Stimulated activated CD4-positive, alpha-beta T cell treated with anti-CD3 and anti-CD28 coated beads, Interleukin-12 subunit alpha, Interleukin-12 subunit beta, amount 100 ng/mL, for 24 hours (primary cell): ENCODE data around the gene TBC1D7.

Experiments
- DNase-seq, 2 experiments: peaks; one replicate each; pipeline ENCODE4 v3.0.0-alpha.2; 2020; ENCODE audit warnings: low read depth in 2 of 2

The TBC1D7 gene

DNA sequence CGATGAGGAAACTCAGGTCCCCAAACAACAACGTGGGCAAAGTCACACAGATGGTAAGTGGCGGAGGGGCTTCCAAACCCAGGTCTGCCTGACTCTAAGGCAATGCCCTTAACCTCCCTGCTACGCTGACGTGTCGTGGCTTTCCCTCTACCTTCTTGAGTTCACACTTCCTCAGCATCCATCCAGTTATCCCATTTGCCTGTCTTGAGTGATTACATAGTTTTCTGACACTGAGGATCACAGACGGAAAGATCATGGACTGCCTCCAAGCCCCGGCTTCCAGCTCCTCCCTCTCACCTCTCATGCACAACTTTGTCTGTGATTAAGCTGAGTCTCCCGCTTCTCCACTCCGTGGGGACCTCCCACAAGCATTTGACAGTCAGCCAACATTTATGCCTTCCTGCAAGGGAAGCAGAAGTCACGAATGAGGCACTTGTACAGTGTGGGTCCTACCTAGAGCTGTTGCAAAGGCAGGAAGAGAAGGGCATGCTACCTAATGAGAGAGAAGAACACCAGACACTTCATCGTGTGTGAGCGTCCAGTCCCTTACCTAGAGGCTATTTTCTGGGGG is 33.8 kb downstream of the TBC1D7 start:
- DNase-seq = no peak

DNA sequence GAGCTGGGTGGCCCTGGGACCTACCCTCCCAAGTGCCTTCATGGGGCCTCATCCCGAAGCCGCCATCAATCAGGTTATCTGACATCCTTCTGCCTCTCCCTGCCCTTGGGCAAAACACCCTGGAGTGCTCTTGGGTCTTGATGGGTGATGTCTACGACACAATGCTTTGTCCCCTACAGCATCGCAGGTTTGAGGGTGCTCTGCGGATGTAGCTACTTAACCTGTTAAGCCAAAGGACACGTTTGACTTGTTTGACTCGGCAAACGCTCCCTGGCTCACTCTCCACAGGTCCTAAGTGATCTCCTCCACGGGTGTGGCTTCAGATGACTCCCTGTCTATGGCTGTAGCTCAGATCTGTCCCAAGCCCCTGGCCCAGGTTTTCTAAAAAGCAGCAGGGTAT is 35.6 kb downstream of the TBC1D7 start:
- no peak for DNase-seq

DNA sequence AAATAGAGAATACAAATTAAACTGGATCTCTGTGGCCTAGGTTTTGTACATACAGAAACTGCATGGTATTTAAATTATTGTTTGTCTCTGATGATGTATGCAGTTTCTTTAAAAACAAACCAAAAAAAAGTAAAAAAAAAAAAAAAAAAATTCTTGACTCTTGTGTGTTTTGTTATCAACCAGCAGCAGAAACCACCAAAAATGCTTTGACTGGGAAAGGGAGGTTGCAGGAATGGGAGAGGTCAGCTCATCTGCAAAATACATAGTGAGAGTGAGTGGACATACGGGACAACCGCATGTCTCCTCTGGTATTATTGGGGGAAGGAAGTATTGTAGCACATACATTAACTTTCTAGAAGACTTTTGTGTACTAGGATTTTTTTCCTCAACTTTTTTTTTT is 38.0 kb downstream of the TBC1D7 start:
- no peak for DNase-seq

DNA sequence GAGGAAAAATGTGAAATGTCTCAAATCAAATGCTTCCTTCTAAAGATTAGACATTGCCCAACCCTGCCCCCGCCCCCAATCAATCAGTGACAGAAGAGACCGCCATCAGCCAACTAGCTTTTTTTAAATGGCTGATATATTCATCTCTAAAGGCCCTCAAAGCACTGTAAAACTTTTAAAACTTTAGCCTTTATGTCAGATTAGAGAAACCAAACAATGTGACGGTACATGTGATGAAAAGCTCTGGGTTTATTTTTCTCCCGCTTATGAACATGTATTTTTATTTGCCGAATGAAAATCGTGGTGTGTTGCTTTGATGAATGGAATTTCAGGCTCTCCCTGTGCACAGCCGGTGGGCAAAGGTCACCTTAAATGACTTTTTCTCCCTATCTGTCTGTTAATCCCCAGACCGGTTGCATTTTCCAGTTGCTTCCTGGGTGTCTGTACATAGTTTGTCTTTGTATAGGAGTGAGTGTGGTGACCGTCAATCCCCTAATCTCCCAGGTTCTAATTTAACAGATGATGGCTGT is 38.5 kb downstream of the TBC1D7 start:
- no peak for DNase-seq

DNA sequence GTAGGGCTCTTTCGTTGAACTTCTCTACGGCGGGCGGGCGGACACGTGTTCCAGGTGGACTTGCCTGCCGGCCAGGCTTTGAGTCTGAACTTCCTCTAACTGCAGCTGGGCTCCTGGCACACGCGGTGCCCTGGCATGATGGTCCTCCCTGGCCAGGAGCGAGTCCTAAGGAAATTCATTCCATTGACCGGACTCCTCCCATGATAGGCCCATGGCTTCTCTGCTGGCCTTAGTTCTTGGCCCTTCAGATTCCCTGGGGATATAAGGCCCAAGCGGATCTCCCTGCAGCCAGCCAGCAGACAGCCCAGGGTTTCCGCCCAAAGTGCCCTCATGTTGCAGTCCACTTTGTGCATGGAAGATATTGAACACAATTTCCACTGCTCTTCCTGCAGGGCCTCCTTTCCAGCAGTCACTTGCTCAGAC is 39.4 kb downstream of the TBC1D7 start:
- DNase-seq = no peak

DNA sequence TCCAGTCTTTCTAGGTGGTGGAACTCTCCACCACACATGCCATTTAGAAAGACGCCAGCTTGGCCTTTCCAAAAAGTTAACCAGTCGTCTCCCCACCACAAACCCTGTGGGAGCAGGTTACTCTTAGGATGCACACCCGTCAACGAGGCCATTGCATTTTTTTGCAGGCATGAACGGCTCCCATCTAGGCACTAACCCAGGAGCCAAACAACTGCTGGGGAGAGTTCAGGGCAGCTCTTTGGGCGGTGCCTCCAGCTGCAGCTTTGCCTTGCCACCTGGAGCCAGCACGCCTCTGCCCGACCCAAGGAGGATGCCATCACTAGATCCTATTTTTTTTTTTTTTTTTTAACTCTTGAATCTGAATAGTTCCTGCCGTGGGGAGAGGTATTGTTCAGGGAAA is 39.9 kb downstream of the TBC1D7 start:
- DNase-seq = no peak

DNA sequence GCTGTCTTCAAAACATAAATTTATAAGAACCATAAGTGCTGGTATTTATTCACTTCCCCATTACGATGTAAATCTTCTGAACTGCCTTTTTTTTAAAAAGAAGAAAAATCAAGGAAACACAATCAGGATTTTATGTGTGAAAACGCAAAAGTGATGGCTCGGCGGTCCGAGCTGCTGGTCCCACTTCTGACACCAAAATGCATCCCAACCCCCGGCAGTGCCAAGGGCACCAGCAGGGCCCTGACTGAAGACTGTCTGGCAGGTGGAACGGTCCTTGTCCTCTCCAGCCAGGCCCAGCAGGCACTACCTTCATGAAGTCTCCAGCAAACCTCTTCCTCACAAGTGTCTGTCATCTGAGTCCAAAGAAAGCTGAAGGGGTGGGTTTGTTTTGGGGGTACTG is 41.2 kb downstream of the TBC1D7 start:
- DNase-seq = no peak

DNA sequence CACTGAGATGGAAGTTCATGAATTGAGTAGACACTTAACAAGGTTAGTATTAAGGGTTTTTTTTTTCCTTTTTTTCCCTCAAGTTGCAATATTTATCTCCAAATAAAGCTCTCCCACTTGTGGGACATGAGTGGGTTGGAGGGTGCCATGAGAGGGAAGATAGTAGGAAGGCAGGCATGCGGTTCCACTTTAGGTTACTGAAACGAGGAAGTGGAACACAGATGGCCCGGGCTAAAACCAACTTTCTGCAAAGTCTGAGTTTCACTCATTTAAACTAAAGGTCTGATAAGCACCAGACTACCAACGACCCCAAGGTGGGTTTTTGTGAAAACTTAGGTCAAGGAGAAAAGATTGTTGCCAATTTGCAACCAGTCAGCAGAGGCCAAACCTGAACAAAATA is 42.2 kb downstream of the TBC1D7 start:
- no peak for DNase-seq

DNA sequence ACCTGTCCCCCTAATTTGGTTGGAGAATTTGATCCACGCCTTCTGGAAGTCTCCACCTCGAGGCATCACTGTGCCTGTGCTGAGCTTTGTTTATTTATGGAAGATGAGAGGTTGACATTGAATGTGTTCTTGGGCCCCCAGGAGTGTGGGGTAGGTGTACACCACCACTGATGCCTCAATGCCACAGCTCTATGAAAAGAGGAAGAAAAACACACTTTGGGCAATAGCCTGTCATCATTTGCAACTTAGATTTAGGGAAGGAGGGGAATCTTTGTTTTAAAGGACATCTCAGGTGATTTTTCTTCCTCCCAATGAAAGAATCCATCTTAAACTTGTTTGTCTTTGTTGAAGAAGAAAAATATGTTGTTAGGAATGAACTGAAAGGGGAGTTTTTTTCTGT is 42.6 kb downstream of the TBC1D7 start:
- no peak for DNase-seq

DNA sequence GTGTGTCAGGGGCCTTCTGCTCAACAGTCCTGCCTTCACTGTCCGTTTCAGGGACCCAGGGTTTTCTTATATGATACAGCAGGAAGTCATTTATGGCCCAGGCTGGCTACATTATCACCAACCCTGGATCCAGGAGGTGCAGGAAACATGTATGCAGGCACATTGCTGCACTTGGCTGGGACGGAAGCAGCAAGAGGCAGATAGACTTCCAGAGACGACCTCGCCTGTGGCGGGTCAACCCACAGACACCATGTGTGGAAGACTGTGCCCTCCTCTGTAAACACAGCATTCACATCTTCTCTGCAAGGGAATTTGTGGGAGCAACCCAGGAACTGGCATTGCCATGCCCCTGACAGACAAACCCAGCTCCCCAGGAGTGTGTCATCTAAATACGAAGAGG is 43.7 kb downstream of the TBC1D7 start:
- DNase-seq = no peak

DNA sequence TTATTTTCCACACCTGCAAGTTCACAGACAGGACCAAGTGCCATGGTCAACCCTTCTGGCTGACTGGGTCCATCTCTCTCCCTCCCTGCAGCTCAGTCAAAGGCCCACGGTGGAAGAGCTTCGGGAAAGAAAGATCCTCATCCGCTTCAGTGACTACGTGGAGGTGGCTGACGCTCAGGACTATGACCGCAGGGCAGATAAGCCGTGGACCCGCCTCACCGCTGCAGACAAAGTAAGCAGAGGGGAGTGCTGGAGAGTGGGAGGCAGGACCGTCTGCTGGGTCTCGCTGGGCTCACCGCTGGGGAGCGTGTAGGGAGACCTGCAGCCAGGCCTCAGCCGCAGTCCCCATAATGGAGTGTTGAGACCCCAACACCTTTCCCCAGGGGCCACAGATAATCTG is 45.0 kb downstream of the TBC1D7 start:
- DNase-seq = no peak

DNA sequence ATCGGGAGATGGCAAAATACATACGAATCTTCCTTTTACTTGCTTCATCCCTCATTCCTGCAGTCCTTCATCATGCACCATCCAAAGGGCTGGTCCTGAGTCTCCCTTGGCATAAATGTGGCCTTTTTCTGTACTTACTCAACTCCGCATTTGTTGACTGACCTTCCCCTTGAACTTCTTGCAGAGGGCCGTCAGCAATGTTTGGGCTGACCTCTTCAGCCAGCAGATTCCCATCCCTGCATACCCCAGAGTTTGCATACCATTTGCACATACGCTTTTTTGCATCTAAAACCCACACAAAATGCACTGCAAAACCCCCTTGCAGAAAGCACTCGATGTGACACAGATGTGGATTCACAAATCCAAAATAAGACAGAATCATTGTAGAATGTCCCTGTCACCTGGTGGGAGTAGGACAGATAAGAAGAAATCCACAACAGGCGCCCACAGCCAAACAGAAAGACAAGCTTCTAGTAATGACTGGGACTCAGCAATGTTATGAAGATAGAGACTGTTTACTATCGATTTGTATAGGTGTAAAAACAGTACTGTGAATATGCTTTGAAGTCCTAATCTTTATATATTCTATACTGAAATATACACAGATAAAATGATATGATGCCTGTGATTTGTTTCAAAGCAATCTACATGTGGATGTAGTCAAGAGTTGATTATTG is 45.8 kb downstream of the TBC1D7 start:
- no peak for DNase-seq

DNA sequence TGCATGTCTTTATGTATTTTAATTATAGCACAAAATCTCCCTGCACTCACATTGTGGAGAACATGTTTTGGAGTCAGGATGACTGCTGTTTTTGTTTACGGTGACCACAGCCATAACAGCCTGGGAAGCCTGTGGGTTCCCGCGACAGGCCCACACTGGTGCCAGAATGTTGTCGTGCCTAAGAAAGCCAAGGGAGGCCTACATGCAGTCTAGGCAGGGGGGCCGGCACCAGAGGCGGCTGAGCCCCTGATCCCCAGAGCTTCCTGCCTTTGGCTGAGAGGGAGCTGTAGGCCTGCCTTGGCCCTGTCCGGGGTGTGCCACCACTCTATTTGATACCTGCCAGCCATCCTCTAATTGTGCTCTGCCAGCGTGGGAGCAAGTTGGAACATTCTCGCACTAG is 46.7 kb downstream of the TBC1D7 start:
- DNase-seq = no peak

DNA sequence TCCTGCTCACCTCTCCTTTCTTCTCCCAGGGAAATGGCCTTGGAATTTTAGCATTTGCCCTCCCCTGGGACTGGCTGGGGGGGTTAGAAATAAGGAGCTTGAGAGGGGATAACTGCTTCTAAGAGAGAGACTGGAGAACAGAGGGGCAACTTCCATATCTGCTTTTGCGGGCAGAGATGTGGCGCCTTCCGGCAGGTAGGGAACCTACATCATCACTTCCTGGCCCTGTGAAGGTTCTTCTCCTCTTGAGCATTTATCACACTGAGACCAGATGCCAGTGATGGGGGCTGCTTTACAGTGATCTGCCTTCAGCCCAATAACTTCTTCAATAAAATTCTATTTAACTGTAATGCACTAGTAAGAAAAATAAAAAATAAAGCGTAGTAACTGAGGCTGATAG is 48.1 kb downstream of the TBC1D7 start:
- DNase-seq = no peak

DNA sequence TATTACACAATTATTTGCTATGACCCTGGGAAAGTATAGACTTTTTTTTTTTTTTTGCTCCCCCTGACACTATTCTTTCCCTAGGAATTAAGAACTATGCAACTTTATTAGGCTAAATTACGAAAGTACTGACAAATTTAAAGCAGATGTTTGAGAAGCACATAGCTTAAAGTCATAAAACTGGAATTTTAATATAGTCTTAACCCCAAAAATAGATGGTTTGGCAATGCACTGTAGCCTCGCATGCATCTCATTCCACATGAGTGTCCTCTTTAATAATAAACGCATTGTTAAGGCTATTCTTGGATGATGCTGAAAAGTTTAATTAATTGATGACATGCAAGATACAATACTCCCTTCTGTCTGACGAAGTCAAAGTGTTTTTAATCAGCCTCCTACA is 49.3 kb downstream of the TBC1D7 start:
- no peak for DNase-seq

DNA sequence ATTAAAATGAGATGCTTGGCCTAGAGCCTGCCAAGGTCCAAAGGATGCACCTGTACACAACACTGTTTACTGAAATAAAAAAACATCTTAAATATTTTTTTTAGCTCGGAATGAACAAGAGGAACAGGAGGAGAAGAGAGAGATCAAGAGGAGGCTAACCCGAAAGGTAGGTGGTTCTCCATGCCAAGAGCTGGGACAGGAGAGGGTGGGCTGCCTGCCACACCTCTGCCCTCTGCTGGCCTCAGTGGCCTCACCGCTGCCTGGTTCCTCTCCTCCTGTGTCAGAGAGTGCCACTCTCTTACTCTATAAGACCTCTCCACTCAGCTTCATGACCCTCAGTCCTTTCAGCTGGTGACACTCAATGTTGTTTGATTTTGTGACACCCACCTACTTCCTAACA is 50.2 kb downstream of the TBC1D7 start:
- no peak for DNase-seq

DNA sequence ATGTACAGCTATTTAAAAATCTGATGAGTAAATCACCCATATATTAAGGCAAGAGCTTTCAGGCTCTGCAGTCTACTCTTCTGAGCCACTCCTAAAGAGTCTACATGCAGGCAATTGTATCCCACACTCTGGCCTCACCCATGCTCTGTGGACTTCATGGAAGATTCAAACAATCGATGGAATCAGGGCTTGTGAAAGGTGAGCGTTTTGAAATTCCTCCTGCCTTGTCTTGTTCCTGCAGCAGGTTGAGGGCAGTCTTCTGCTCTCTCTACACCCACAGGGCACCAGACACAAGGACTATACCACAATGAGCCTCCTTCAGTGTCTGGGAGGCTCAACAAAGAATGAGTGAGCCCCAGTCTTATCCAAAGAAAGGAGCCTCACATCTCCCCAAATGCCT is 51.1 kb downstream of the TBC1D7 start:
- DNase-seq = no peak

DNA sequence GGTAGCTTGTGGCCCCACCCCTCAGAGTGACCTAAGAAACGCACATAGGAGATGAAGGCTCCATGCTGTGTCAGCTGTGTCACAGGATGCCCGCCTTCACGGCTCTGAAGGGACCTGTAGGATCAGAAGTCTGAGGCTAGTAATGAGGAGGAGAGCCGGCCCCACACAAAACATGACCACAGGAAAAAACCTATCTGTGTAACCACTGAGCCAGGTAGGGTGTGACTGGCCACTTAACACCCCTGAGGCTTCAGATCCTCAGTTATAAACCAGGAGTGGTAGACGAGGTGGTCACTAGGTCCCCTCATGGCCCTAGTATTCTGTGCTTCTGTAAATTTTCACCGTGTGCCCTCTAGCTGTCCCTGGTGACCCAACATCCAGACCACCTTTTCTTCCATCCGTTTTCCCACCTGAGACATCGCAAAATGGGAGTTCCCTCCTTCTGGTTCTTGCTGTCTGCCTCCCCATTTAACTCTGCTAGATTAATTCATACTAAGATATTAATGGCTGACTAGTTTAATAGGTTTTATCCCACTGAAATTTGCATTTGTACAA is 52.8 kb downstream of the TBC1D7 start:
- no peak for DNase-seq

DNA sequence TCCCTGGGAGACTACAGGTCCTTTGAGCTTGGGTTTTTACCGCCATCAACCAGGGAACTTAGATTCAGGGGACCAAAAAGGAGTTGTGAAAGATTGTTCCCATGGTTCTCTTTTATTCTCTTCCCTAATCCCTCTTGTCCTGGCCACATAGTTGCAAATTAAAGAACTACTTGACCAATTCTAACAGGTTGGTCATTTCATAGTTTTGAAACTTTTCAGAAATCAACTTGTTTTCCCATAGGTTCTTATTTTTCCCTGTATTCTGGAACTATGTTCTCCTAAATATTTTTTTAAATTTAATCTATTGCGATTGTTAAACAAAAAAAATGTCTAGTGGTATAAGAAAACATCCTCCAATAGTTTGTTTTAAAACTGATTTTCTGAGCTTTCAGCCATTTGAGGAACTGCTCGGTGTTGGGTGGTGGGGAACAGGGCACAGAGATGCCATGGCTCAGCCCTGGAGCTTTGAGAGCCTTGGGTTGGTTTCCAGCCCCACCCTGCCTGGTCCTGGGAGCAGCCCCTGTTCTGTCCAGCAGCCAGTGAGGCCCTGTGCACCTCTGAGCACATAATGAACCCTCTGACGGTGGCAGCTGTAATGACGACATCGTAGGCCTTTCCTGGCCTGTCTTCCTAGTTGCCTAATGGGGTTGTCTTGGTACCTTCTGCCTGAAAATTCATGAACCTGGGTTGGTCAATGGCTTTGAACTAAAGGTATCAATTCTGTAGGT is 53.5 kb downstream of the TBC1D7 start:
- DNase-seq = no peak

DNA sequence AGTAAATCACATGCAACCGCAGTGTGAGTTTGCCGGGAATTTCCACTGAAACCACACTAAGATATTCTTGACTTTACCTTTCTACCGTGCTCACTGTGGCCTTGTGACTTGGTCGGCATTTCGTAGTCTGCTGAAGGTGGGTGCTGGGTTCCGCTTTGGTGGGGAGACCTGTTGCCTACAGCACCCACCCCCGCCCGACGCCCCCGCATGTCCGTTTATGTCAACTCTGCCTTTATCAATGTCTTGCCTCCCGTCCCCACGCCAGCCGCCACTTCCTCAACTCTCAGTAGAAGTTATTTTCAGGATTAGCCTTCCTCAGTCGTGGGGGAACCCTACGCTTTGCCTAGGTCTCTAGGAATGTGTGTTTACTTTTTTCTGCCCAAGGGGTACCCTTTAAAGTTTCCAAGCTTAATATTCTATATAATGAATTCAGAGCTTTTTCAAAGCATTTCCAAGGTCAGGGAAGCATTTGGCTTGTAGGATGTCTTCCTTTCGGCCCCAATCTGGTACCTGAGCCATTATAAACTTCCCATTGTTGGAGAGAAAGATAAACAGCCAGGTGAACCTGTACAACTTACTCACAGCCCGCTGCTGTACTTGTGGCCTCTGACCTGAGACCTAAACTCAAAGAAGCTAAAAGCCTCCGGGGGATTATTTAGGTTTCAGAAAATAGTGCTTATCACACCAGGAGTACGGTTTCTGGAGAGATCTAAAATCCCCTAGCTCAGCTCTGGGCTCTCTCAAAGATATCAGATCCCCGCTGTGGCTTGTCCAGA is 54.2 kb downstream of the TBC1D7 start:
- peak; percentile 26 to 36 for DNase-seq

DNA sequence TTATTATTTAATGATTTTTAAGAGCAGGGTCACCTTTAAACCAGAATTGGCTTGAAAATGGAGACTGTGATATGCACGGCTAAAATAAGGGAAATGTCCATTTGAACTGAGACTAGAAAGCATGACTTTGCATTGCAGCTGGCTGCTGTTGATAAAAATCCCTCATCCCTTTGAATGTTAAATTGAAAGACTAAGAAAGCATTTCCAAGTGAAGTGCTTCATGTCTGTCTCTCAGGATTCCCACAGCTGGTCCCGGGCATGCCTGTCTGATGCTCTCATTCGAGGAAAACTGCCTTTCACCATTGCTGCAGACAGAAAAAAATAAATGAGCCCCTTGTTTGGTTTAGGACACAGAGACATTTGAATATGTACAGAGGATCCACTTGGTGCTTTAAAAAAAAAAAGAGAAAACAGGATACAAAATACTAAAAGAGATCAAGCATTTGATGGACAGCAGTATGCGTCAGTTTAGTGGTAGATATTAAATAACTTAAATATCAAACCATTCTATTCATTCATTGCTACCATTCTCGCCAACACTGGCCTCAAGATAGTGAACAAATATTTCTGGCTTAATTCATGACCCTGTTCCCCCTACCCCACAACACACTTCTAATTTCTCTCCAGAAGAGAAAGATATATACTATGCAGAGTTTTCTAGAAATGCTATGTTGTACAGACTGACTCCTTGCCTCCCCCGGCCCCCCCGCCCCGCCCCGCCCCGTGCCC is 55.0 kb downstream of the TBC1D7 start:
- no peak for DNase-seq
